H9 (cell line): ENCODE data around the gene ELF3. TPM values are rescaled to one million over a fixed set of nuclear protein-coding genes. Genes with fewer than 3 reads are reported as not detected.

Source experiments
- DNase-seq: peaks from one replicate; pipeline ENCODE4 v3.0.0-alpha.2; 2017
- H2AFZ ChIP-seq: one replicate; pipeline ENCODE4 v1.6.1; 2013; ENCODE audit warnings: mild to moderate bottlenecking, low read length, control low read depth, moderate library complexity
- H2AK5ac ChIP-seq: 2 replicates; pipeline ENCODE4 v1.6.1; 2013; ENCODE audit warnings: low read length, control low read depth, mixed read lengths; ENCODE audit not compliant: insufficient read length
- H2BK120ac ChIP-seq: one replicate; pipeline ENCODE4 v1.6.1; 2013; ENCODE audit warnings: low read depth, mild to moderate bottlenecking, low read length, control low read depth, inconsistent platforms; ENCODE audit not compliant: poor library complexity, severe bottlenecking
- H2BK12ac ChIP-seq: 2 replicates; pipeline ENCODE4 v1.6.1; 2013; ENCODE audit warnings: low read length, control low read depth, mixed read lengths, low read depth; ENCODE audit not compliant: insufficient read length
- H2BK15ac ChIP-seq: 2 replicates; pipeline ENCODE4 v1.6.1; 2013; ENCODE audit warnings: low read depth, low read length, control low read depth
- H2BK20ac ChIP-seq: one replicate; pipeline ENCODE4 v1.6.1; 2013; ENCODE audit warnings: low read depth, mild to moderate bottlenecking, low read length, control low read depth, inconsistent platforms; ENCODE audit not compliant: poor library complexity, severe bottlenecking
- H2BK5ac ChIP-seq: 2 replicates; pipeline ENCODE4 v1.6.1; 2013; ENCODE audit warnings: low read length, control low read depth, mixed read lengths; ENCODE audit not compliant: insufficient read length
- H3K14ac ChIP-seq: 2 replicates; pipeline ENCODE4 v1.6.1; 2013; ENCODE audit warnings: low read length, control low read depth; ENCODE audit not compliant: insufficient read depth
- H3K18ac ChIP-seq: 2 replicates; pipeline ENCODE4 v1.6.1; 2013; ENCODE audit warnings: low read depth, mild to moderate bottlenecking, mixed read lengths, low read length, control low read depth; ENCODE audit not compliant: insufficient read length
- H3K23ac ChIP-seq: 2 replicates; pipeline ENCODE4 v1.6.1; 2013; ENCODE audit warnings: low read length, control low read depth, mixed read lengths, low read depth; ENCODE audit not compliant: insufficient read length
- H3K23me2 ChIP-seq: 2 replicates; pipeline ENCODE4 v1.6.1; 2013; ENCODE audit warnings: low read depth, mild to moderate bottlenecking, mixed read lengths, low read length, control low read depth; ENCODE audit not compliant: insufficient read length, poor library complexity, severe bottlenecking
- H3K27ac ChIP-seq: 2 replicates; pipeline ENCODE4 v1.5.1; 2013; ENCODE audit warnings: low read length, control low read depth, mixed read lengths, low read depth; ENCODE audit not compliant: insufficient read length
- H3K27me3 ChIP-seq: 2 replicates; pipeline ENCODE4 v1.6.1; 2013; ENCODE audit warnings: low read length, control low read depth, inconsistent platforms; ENCODE audit not compliant: insufficient read depth
- H3K4ac ChIP-seq: 2 replicates; pipeline ENCODE4 v1.6.1; 2013; ENCODE audit warnings: low read depth, mild to moderate bottlenecking, control low read depth, inconsistent platforms, low read length, moderate library complexity
- H3K4me1 ChIP-seq: 2 replicates; pipeline ENCODE4 v1.6.1; 2013; ENCODE audit warnings: low read length, control low read depth, inconsistent platforms; ENCODE audit not compliant: insufficient read depth
- H3K4me2 ChIP-seq: 2 replicates; pipeline ENCODE4 v1.6.1; 2013; ENCODE audit warnings: low read length, control low read depth, mixed read lengths; ENCODE audit not compliant: insufficient read length, insufficient read depth
- H3K56ac ChIP-seq: 2 replicates; pipeline ENCODE4 v1.6.1; 2013; ENCODE audit warnings: low read depth, mild to moderate bottlenecking, mixed read lengths, low read length, control low read depth; ENCODE audit not compliant: insufficient read length
- H3K79me1 ChIP-seq: 2 replicates; pipeline ENCODE4 v1.6.1; 2013; ENCODE audit warnings: low read depth, mild to moderate bottlenecking, moderate library complexity, low read length, control low read depth, inconsistent platforms; ENCODE audit not compliant: insufficient read depth, poor library complexity, severe bottlenecking
- H3K79me2 ChIP-seq: 2 replicates; pipeline ENCODE4 v1.6.1; 2013; ENCODE audit warnings: low read length, control low read depth, inconsistent platforms; ENCODE audit not compliant: insufficient read depth
- H3K9ac ChIP-seq: 2 replicates; pipeline ENCODE4 v1.6.1; 2013; ENCODE audit warnings: low read length, control low read depth, mixed read lengths; ENCODE audit not compliant: insufficient read length; ENCODE audit errors: extremely low read depth
- H3K9me3 ChIP-seq: one replicate; pipeline ENCODE4 v1.6.1; 2013; ENCODE audit warnings: low read depth, low read length, inconsistent platforms; ENCODE audit not compliant: control insufficient read depth
- H3T11ph ChIP-seq: one replicate; pipeline ENCODE4 v1.6.1; 2013; ENCODE audit warnings: mild to moderate bottlenecking, low read length, control low read depth, inconsistent platforms
- H4K20me1 ChIP-seq: one replicate; pipeline ENCODE4 v1.6.1; 2013; ENCODE audit not compliant: control insufficient read depth, insufficient read length, insufficient read depth
- H4K5ac ChIP-seq: 2 replicates; pipeline ENCODE4 v1.6.1; 2013; ENCODE audit warnings: low read depth, mild to moderate bottlenecking, mixed read lengths, low read length, control low read depth; ENCODE audit not compliant: insufficient read length
- H4K8ac ChIP-seq: replicated peaks from 2 replicates; pipeline ENCODE4 v1.6.1; 2013; ENCODE audit warnings: low read length, control low read depth, mixed read lengths, low read depth; ENCODE audit not compliant: insufficient read length
- H4K91ac ChIP-seq: 2 replicates; pipeline ENCODE4 v1.6.1; 2013; ENCODE audit warnings: low read depth, mild to moderate bottlenecking, moderate library complexity, mixed read lengths, low read length, control low read depth; ENCODE audit not compliant: insufficient read length
- H3K27ac Mint-ChIP-seq, 3 experiments: 2 replicates in 2 of 3; 3 replicates in 1 of 3; pipeline ENCODE4 v1.8.0; 2020 to 2021; ENCODE audit warnings: mixed read lengths in 3 of 3, mild to moderate bottlenecking in 1 of 3, moderate library complexity in 1 of 3
- H3K27me3 Mint-ChIP-seq: 2 replicates; pipeline ENCODE4 v1.8.0; 2021; ENCODE audit warnings: low read depth, mild to moderate bottlenecking, moderate library complexity, mixed read lengths
- H3K36me3 Mint-ChIP-seq, 3 experiments: 2 replicates in 2 of 3; 3 replicates in 1 of 3; pipeline ENCODE4 v1.8.0; 2020 to 2021; ENCODE audit warnings: low read depth in 3 of 3, mixed read lengths in 3 of 3; ENCODE audit not compliant: insufficient read depth in 1 of 3
- H3K4me1 Mint-ChIP-seq, 2 experiments: 2 replicates each; pipeline ENCODE4 v1.8.0; 2020; ENCODE audit warnings: mixed read lengths in 2 of 2
- H3K4me3 Mint-ChIP-seq, 2 experiments: 2 replicates in 1 of 2; 3 replicates in 1 of 2; pipeline ENCODE4 v1.8.0; 2020 to 2021; ENCODE audit warnings: mild to moderate bottlenecking in 2 of 2, mixed read lengths in 2 of 2, moderate library complexity in 1 of 2
- H3K9me3 Mint-ChIP-seq, 2 experiments: 2 replicates in 1 of 2; 3 replicates in 1 of 2; pipeline ENCODE4 v1.8.0; 2020; ENCODE audit warnings: mild to moderate bottlenecking in 2 of 2, mixed read lengths in 2 of 2, moderate library complexity in 1 of 2
- CTCF ChIP-seq: fragments of 200-600 bp; sonication (generic); conservative IDR thresholded peaks from 3 replicates; pipeline ENCODE4 v1.8.0; 2021; ENCODE audit warnings: antibody characterized with exemption, mild to moderate bottlenecking
- whole genome bisulfite sequencing: extraction: QIAGEN DNeasy Blood & Tissue Kit; methylation state at CpG from one replicate; pipeline ENCODE4 v1.1.7; 2013; ENCODE audit warnings: missing lambda C conversion rate, low lambda C conversion rate, mixed read lengths; ENCODE audit not compliant: insufficient read length; ENCODE audit errors: extremely low coverage; 5-methylcytosine and 5-hydroxymethylcytosine counted together
- total RNA-seq: library from RNA; stranded (reverse); gene quantifications from 2 replicates; pipeline ENCODE4 v1.2.1, GENCODE V29; 2021

Gene ELF3
- total RNA-seq, 1 experiment from 2014 or later = 10.4 TPM

DNA sequence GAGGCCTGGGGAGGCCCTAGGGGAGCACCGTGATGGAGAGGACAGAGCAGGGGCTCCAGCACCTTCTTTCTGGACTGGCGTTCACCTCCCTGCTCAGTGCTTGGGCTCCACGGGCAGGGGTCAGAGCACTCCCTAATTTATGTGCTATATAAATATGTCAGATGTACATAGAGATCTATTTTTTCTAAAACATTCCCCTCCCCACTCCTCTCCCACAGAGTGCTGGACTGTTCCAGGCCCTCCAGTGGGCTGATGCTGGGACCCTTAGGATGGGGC, 5.2 kb downstream of the ELF3 start:
- Histone ChIP-seq H3K9me3 (no peaks in the 10 kb centered on the region), H3K79me2 (no peaks in the 10 kb centered on the region), H3K27me3 (no peaks in the 10 kb centered on the region), H3K4me1 (peaks cover 4% of the 10 kb centered on the region; the same call in 1 of the 2 replicates), H3T11ph (no peak overlapping the region), H2BK15ac (no peak overlapping the region), H3K23ac (no peak overlapping the region), H4K91ac (no peak overlapping the region), H4K20me1 (no peaks in the 10 kb centered on the region), H3K14ac (no peak overlapping the region), H2BK120ac (no peak overlapping the region), H3K4ac (no peak overlapping the region), H3K9ac (no peak overlapping the region), H3K79me1 (no peaks in the 10 kb centered on the region), H4K5ac (no peak overlapping the region), H2BK5ac (no peak overlapping the region), H2BK20ac (no peak overlapping the region), H2AFZ (no peak overlapping the region), H3K27ac (no peak overlapping the region), H2AK5ac (no peak overlapping the region), H3K23me2 (peaks cover 6% of the 10 kb centered on the region), H4K8ac (no peak overlapping the region), H3K18ac (no peak overlapping the region), H3K56ac (no peak overlapping the region), H3K4me2 (no peak overlapping the region), H2BK12ac (no peak overlapping the region)
- no CpG with 5 or more reads among the region's 3 CpGs for WGBS
- H3K9me3 Mint-ChIP-seq = no peaks in the 10 kb centered on the region
- H3K4me3 Mint-ChIP-seq = no peak overlapping the region
- H3K27me3 Mint-ChIP-seq = no peaks in the 10 kb centered on the region
- DNase-seq = no peak
- TF ChIP-seq CTCF = no peak
- H3K36me3 Mint-ChIP-seq = peaks cover 0 to 45% (median 27%) of the 10 kb centered on the region in 3 experiments; a peak in 4 of 7 replicates
- no peak overlapping the region for H3K27ac Mint-ChIP-seq
- H3K4me1 Mint-ChIP-seq = peaks cover 18 to 33% of the 10 kb centered on the region in 2 experiments
